ENCODE results near the gene COL13A1.

COL13A1 gene

DNA sequence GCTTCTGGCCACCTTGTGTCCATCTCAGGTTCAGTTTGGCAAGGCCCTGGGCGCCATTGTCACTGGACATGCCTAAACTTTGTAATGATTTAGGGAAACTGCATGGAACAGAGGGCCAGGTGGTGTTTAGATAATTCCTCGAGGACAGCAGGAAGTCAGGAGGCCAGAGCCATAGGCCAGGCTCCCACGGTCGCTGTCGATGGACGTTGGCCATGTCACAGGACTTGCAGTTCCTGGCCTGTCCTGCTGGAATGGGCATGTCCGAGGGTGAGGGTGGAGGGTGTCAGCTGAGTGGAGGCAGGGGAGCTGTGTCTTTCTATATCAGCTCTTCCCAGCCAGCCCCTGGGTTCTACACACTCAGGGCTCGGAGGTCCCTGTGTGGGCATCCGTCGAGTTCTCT, 143.1 kb downstream of the COL13A1 start:
- DNase-seq (ENCODE audit: low read depth in 2 of 2), result no peak

DNA sequence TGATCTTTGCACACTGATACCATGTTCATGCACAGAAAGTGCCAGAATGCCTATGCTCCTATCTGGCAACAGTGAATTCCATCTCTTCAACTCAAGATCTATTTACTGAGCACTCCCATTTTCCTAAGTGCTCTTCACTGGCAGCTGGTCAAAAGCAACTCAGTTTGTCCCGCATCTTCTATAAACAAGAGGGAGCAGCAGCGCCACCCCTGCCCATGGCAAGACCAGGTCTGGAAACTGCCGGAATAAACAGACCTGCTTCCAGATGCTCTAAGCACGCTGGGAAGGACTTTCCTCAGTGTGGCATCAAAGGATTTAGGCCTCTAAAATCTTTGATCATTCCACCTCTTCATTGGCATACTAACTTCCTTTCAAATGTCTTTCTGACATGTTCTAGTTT, 146.6 kb downstream of the COL13A1 start:
- DNase-seq (ENCODE audit: low read depth in 2 of 2), result no peak

DNA sequence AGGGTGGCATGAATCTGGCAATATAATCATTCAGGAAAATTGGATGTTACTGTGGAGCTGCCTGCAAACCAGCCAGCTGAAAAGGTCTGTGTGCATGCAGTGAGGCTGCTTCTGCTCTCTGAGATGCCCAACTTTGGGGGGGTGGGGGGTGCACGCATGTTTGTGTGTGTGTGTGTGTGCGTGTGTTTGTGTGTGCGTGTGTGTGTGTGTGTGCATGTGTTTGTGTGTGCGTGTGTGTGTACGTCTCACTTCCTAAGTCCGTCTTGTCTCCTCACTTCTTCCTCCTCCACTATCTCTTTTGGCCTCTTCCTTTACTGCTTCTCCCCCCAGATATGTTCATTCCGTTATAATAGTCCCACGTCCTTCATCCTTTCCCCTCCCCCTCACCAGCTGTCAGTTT, 148.1 kb downstream of the COL13A1 start:
- no peak for DNase-seq (ENCODE audit: low read depth in 2 of 2)

DNA sequence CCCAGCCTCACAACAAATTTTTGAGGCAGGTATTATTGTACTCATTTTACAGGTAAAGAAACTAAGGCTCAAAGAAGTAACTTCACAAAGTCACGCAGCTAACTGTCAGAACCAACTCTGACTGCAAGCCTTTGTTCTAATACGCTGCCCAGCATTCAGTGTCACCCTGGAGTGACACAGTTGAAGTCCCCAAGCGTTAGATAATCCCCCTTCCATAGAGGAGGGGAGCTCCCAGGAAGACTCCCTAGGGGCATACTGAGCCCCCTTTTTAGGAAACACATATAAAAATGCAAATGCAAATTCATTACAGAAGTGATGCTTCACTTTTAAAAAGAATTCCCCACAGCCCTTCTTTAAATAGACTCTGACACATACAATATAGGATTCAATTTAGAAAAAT, 150.0 kb downstream of the COL13A1 start:
- no peak for DNase-seq (ENCODE audit: low read depth in 2 of 2)

DNA sequence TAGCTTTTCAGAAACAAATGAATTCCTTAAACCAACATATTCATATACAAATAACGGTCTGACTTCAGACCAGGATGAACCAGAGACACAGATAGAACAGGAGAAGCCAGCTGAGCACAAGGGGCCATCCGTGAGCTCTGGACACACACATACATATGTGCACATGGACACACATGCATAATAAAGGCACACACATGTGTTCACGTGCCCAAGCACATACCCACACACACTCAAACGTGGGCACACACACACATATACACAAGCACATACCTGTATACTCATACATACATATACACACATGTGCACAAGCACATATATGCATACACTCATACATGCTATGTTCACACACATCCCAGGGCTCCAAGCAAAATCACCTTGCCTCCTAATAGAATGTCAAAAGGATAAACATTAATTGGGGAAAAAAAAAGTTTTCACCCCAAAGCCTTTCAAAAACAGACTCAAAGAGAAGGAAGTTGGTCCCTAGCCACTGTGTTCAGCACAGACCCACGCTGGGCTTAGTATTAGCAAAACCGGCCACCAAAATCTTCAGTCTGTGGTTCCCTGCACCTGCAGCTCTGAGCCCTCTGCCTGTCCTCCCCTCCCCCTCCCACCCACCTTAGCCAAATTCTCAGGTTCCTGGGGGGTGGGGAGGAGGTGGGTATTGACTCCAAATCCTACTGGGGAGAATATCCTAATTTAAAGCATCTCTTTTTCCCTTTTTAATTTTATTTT, 150.5 kb downstream of the COL13A1 start:
- no peak for DNase-seq (ENCODE audit: low read depth in 2 of 2)

DNA sequence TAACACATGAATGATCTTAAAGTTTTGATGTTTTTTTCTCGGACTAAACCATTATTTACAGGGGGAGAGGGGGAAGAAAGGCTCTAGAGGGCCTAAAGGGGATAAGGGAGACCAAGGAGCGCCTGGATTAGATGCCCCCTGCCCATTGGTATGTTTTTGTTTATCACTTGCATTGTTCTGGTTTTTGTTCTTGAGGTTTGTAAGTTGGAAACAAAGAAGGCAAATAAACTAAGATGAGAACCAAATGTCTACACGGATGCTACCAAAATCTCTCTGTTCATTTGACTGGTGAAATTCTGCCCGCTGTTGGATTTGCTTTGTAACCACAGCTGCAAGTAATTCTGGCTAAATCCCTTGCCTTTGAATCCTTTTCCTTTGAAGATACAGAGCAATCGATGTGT, 151.1 kb downstream of the COL13A1 start:
- no peak for DNase-seq (ENCODE audit: low read depth in 2 of 2)

DNA sequence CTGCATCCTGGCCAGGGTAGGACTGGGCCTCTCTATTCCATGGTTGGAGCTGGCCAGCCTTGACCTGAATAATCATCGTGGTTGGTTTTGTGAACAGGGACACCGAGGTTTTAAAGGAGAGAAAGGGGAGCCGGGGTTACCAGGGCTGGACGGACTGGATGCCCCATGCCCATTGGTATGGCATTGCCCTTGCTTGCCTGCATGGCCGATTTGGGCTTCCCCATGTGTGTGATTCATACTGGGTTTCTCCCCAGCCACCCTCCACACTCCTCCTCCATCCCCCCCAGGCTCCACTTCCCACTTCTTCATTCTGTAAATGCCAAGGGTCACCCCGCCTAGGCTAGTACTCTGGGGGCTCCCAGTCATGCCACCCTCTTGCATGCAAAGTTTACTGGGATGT, 152.1 kb downstream of the COL13A1 start:
- no peak for DNase-seq (ENCODE audit: low read depth in 2 of 2)

DNA sequence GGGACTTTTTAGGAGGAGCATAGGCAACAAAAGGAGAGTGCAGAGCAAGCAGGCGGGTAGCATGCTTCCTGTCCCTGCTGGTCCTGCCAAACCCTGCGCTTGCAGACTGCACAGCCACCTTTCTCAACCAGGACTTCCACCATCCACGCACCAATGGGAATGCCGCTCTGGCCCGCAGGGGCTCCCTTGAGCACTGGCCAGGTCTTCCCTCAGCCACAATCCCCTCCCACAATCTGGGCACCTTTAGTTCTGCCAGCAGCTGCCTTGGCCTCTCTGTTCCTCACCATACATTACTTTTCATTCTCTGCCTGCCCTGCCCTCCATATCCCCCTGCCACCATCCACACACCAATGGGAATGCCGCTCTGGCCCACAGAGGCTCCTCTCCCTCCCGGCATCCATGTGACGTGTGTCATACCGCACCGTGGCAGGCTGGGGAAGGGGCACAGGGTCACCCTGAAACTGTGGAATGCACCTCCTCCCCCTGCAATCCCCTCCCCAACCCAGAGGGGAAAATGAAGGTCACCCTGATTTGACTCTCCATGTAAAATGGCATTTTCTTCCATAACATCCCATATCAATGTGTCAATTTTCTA, 153.6 kb downstream of the COL13A1 start:
- no peak for DNase-seq (ENCODE audit: low read depth in 2 of 2)

DNA sequence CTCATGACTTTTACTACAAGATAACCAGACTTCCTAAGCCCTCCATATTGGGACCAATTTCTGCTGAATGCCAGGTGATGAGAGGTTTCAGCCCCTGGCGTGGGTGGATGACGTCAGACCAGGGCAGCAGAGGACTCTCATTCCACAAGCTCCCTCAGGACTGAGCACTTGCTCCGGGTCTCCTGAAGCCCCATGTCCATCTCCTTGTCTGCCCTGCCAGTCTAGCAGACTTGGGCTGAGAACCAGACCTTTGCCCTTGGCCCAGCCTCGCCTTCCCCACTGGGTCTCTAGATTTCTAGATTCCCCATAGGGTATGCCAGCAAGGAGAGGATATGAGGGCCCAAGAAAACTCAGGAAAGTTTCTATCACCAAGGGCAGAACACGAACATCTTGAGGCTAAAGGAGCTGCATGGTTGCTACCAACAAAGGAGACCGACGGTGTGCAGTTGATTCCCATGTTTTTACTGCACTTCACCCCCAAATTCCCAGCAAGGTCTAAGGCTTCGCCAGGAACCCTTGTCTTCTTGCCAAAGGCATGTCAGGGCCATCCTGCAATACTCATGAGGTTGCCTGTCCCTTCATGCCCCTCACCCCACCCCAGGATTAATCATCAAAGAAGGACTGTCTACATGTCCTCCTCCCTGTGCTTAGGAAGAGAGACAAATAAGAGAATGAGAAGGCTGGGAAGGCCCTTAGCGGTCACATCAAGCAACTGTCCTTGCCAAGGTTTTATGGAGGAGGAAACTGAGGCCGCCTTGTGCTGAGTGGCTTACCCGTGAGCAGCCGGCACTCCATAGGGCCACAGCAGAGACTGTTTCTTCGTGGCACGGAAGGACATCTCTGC, 154.4 kb downstream of the COL13A1 start:
- DNase-seq (ENCODE audit: low read depth in 2 of 2), result no peak

DNA sequence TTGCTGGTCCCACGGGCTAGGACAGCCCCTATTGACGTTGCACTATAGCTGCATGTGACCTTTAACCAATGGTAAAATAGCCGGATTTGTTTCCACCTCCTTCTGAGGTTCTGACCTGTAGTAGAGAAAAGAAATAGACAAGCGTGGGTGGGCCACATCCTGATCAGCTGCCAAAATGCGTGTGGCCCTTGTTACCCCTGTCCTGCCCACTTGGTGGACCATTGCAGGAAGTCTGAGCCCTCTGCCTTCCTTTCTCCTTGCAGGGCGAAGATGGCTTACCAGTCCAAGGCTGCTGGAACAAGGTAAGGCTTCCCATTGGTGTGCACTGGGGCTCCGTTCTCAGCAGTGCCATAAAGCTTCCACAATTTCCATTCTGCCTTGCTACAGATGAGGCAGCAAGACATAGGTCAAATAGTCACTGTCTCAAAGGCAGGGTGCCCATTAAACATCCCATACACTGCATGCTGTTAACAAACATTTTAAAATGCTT, 155.1 kb downstream of the COL13A1 start:
- no peak for DNase-seq (ENCODE audit: low read depth in 2 of 2)

DNA sequence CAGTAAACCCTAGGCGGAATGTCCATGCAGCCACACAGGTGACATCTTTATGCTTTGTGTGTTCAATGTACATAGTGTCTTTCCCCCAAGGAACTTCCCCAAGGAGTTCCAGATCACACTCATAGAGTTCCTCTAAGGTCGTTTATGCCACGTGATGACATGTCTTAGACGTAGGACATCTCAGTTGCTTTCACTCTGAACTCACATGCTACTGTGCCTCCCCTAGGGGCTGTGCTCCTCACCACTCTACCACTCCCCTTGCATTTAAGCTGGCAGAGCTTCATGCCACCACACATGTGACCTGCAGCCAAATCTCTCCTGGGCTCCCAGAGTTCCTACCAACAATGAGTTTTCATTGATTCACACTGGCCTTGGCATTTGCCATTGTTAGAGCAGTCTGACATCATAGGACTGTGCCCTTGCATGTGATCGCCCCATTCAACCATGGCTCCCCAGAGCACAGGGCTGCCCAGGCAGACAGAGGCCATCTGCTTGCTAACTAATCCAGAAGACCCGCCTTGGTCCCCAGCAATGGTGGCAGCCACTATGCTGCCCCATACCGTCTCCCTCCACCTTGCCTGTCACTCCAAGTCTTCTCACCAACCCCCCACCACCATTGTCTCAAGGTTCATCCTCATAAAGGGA, 155.7 kb downstream of the COL13A1 start:
- DNase-seq (ENCODE audit: low read depth in 2 of 2), result no peak

DNA sequence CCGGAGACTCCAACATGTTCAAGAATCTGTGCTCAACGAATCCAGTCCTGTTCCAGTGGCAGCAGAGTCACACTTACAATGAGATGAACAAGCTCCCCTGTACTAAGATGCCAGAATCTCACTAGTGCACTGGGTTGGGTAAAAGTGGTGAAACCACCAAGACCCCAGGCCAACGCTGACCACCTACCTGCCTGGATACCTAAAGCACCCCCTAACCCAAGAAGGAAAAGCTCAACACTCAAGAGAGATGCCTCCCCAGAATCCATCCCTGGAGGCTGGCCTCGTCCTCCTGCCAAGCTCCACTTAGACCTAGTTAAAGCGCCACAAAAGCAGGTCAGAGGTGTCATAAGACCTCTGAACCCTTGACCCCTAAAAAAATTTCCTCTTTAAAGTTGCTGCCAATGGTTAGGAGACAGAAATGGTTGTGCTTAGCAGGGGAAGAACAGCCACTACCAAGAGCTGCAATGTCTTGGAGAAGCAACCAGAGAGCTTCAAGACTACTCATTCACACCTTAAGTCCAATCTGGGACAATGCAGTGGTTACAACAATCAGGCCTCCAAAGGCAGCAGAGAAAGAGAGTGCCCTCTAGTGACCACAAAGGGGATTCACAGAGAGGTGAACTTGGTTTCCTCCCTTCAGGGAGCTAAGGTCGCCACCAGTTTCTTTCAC, 156.3 kb downstream of the COL13A1 start:
- no peak for DNase-seq (ENCODE audit: low read depth in 2 of 2)

DNA sequence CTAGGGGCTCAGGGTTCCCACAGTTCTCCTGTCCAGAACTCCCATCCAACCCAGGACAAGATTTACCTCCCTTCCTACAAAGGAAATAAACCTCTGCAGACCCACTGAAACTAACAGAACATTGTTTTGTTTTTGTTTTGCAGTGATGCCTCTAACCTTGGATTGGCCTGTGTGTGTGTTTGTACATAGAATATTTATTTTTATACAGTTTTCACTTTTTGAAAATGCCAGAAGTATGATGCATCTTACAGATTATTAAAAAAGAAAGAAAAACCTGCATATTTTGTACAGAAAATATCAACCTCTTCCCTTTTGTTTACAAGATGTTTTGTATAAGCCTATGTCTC, 156.8 kb downstream of the COL13A1 start:
- DNase-seq (ENCODE audit: low read depth in 2 of 2), result no peak

DNA sequence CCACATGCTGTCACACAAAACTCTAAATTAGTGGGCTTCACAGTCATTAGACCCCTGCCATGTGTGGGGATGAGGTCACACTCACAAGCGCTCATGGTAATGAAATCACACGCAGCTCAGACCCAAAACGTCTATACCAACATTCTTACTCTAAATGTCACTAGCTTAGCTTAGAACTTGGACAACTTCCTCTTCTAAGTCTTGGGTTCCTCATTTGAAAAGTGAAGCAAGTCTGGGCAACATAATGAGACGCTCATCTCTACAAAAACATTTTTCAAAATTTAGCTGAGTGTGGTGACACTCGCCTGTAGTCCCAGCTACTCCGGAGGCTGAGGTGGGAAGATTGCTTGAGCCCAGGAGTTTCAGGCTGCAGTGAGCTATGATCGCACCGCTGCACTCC, 158.2 kb downstream of the COL13A1 start:
- DNase-seq (ENCODE audit: low read depth in 2 of 2), result no peak

DNA sequence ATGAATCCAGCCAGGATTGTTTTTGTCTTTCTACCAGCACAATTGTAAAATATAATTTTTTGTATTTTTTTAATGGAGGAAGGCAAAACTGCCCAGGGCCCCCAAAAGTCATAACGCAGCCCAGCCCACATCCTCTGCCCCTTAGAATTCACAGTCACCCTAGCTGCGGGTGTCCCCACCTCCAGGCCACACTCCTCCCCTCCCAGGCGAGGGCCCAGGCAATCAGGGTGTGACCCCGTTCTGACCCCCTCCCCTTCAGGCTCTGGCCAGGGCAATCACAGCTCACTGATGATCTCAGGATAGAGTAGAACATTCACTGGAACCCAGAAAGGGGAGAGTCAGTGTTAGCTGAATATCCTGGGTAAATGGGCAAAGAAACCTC, 158.9 kb downstream of the COL13A1 start:
- no peak for DNase-seq (ENCODE audit: low read depth in 2 of 2)

DNA sequence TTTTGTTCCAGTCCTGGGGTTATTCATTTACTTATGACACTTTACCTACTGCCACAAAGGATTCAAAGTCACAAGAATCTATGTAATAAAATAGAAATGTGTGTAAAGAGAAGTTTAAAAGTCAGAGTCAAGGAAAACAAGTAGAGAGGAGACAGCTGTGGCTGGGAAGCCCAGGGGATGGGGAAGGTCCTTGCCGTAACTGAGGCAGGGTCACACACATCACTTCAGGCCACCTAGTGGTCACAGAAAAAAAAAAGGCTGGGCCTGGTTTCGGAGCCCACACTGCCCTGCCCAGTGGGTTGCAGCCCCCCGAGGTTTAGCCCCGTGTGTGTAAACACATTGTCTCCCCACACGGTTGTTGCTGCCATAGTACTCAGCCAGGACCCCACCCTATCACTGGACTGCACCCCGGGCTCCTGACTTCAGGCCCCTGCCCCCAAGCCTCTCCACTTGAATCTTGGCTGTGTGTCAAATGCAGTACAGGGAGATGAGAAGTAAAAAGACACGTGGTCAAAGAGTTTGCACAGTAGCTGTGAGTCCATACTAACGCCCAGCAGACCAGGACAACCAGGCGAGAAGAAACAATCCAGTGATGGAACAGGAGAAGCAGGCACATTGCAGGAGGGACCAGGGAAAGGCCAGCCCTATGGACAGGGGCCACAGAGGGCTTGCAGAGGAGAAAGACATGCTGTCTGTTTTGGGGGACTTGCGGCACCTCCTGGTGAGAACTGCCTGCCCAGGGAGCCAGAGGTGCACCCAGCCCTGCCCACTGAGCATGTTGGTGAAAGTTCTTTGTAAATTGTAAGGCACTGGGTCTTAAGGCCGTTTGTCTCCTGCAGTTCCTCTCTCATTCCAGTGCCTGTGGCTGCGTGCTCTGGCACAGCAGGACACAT, 159.5 kb downstream of the COL13A1 start:
- DNase-seq (ENCODE audit: low read depth in 2 of 2), result no peak

DNA sequence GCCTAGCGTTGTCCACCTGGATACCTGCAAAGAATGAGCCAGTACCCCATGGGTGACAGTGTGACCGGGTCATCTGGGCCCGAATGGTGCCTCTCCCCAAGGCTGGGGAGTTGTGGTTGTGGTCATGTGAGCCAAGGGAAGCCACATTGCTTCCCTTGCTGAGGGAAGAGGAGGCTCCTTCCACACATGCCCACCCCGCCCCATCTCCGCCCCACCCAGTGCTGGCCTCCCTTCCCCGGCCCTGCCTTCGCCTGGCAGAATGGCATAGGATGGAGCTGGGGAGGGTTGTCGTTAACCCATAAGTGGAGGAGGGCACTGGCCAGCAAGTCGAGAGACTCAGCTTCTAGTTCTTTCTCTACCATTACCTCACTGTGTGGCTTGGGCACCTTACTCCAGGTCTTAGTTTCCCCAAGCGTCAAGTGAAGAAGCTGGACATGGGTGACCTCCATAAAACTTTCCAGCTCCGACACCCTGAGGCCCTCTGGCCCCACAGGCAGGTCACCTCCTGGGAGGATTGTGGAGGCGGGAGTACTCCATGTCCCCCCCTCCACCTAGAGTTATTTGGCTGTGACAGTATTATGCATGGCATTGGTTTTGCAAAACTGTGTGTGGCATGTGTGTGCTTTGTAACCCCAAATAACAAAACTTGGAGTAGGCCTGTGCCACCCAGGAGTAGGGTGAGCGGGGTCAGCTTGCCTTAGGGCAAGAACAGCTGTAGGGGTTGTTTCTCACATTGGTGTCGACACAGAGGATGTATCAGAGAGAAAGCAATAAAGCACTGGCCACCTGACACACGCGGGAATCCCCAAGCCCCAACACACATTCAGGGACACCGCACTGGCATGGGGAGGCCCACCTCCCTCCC, 160.4 kb downstream of the COL13A1 start:
- no peak for DNase-seq (ENCODE audit: low read depth in 2 of 2)

DNA sequence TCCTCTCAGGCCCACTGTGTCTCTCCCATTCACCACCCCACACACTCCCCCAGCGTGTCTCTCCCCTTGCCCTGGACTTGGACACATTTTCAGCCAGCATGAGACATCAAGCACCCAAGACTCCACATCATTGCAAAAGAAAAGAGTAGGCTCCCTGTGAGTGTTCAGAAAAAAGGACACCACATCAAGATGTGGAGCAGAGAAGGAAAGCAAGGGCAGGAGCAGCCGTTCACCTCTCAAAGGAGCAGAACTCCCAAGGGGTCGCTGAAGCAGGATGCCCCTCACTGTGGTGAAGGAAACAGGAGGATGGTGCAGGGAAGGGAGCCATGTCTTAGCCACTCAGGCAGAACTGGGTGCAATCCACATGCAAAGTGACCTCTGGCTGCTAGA, 161.0 kb downstream of the COL13A1 start:
- no peak for DNase-seq (ENCODE audit: low read depth in 2 of 2)

DNA sequence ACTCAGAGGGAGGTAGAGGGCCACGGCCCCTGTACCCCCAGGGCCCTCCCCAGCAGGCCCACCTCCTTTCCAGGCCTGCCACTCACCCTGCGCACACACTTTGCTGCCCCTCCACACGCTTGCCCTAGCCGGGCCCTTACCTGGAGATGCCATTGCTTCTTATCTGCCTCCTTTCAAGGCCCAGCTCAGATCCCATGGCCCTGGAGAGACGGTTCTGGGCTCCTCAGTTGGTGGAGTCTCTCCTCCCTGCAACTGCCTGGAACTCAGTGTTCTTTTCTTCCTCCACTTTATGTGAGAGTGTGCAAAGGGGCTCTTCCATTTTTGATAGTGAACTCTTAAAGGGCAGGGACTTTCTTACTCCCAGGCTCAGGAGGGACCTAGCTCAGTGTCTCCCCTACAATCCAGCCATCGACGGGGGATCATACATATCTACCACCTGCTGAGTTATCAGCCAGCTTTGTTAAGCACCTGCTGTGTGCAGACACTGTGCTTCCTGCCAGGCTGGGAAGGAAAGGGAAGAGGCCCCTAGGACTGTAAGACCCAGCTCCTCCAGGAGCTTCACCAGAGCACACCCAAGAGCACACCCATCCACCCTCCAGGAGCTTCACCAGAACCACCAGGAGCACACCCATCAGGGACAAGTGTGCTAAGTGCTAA, 161.6 kb downstream of the COL13A1 start:
- DNase-seq (ENCODE audit: low read depth in 2 of 2), result no peak

Data from stimulated activated CD4-positive, alpha-beta T cell treated with anti-CD3 and anti-CD28 coated beads, Interleukin-15, amount 100 ng/mL, for 48 hours (primary cell).